Esophagus squamous epithelium (tissue), 5 donors: ENCODE measurements around the gene PTPRG. TPM values are rescaled to one million over a fixed set of nuclear protein-coding genes. Genes with fewer than 3 reads are reported as not detected.

ENCODE experiments used
- DNase-seq: peaks from one replicate; lab custom pipeline; 2025; lab: John Stamatoyannopoulos, UW
- H3K27ac ChIP-seq, 4 donors: fragments of 200-600 bp; sonication (generic); one replicate each; pipeline ENCODE4 v1.5.1; 2016 to 2019; ENCODE audit warnings: mild to moderate bottlenecking in 1 of 4
- H3K27me3 ChIP-seq, 4 donors: fragments of 200-600 bp; sonication (generic); 1 replicate in 3 of 4; 2 replicates in 1 of 4; pipeline versions ENCODE4 v1.5.1 to v1.6.0; 2017 to 2021; ENCODE audit warnings: antibody characterized with exemption in 1 of 4
- H3K36me3 ChIP-seq, 3 donors: fragments of 200-600 bp; sonication (generic); one replicate each; pipeline ENCODE4 v1.5.1; 2016 to 2019
- H3K4me1 ChIP-seq, 3 donors: fragments of 200-600 bp; sonication (generic); one replicate each; pipeline ENCODE4 v1.5.1; 2017 to 2019
- H3K4me3 ChIP-seq, 4 donors: fragments of 200-600 bp; sonication (generic); 1 replicate in 3 of 4; 2 replicates in 1 of 4; pipeline ENCODE4 v1.5.1; 2016 to 2019; ENCODE audit warnings: mild to moderate bottlenecking in 2 of 4, moderate library complexity in 1 of 4
- H3K9me3 ChIP-seq, 3 donors: fragments of 200-600 bp; sonication (generic); one replicate each; pipeline ENCODE4 v1.5.1; 2016 to 2019
- CTCF ChIP-seq, 6 experiments: fragments of 450-650 bp in 4 of 6; fragments of 200-600 bp in 2 of 6; sonication (generic) in 2 of 6; IDR thresholded peaks; one replicate each; pipeline ENCODE4 v1.5.1; 2016 to 2019; ENCODE audit warnings: antibody characterized with exemption in 6 of 6, mild to moderate bottlenecking in 4 of 6, moderate library complexity in 4 of 6
- POLR2A ChIP-seq, 4 donors: fragments of 450-650 bp; IDR thresholded peaks; one replicate each; pipeline ENCODE4 v1.6.1; 2017; ENCODE audit warnings: antibody characterized with exemption in 4 of 4, mild to moderate bottlenecking in 4 of 4, moderate library complexity in 3 of 4
- WGBS, 2 donors: methylation state at CpG; one replicate each; pipeline ENCODE4 v1.1.5; 2018; 5-methylcytosine and 5-hydroxymethylcytosine counted together
- intact Hi-C: fragments of 100-400 bp; cut with DNase I; formaldehyde crosslinking; loops from one replicate; pipeline ENCODE4 v1.15.0; 2022
- total RNA-seq, 4 donors: library from RNA; depleted of rRNA; stranded (reverse); fragments of >200 nt; gene quantifications; one replicate each; pipeline ENCODE4 v1.1.0, GENCODE V29; 2016
- donor health status: DM: yes; HTN: yes; CAD: no.

PTPRG gene
- total RNA-seq, 4 donors from 2014 or later: 3.7 to 42.2 (median 15.2) TPM

- Histone ChIP-seq H3K9me3 (no peaks in the 10 kb centered on the region), H3K4me1 (peaks cover 0 to 10% (median 9%) of the 10 kb centered on the region in 3 donors), H3K27ac (no peak overlapping the region), H3K36me3 (no peaks in the 10 kb centered on the region), H3K4me3 (no peak overlapping the region), H3K27me3 (no peaks in the 10 kb centered on the region)
- TF ChIP-seq POLR2A (IDR thresholded peaks at IDR 0.05): no peak
- TF ChIP-seq CTCF (IDR thresholded peaks at IDR 0.05): no peak
- intact Hi-C loops: no loop called here
- 85 to 88% methylated on average over 6 of the region's 6 CpGs for WGBS, 2 donors
- no peak for DNase-seq
These were observed 259.1 kb downstream of the PTPRG start for GRCh38 chr3:61820306-61820992.

- intact Hi-C loops: no loop called here
- WGBS, 2 donors: 36 to 54% methylated on average over 1 of the region's 1 CpG
- H3K36me3 ChIP-seq: no peaks in the 10 kb centered on the region
- no peak for TF ChIP-seq CTCF (IDR thresholded peaks at IDR 0.05)
- TF ChIP-seq POLR2A (IDR thresholded peaks at IDR 0.05): no peak
- no peaks in the 10 kb centered on the region for H3K27me3 ChIP-seq
- no peak overlapping the region for H3K4me3 ChIP-seq
- H3K4me1 ChIP-seq: peaks cover 0 to 10% (median 9%) of the 10 kb centered on the region in 3 donors
- peak overlapping the region in 3 of 4 donors; percentile 26 to 41 (median 38) for H3K27ac ChIP-seq
- DNase-seq: no peak
- H3K9me3 ChIP-seq: no peaks in the 10 kb centered on the region
These were observed 260.5 kb downstream of the PTPRG start for GRCh38 chr3:61821823-61822251.

DNA sequence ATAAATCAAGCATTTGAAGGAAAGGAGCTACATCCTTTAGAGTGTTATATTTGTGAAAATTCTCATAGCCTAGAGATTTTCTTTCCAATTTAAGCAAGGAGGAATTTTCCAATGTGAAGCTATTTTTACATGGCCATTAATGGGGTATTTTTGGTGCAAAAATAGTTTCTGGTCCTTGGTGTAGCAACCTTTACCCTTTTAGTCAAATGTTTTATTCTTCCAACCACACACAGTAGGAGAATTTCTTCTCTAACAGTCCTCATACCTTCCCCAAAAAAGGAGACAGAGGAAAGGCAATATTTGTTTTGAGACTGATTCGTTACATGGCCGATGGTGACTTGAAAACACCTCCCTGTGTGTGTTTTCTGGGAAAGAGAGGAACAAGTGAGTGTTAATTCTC lies 261.2 kb downstream of the PTPRG start:
- WGBS, 2 donors: 79 to 84% methylated on average over 2 of the region's 2 CpGs
- H3K27ac ChIP-seq: peak overlapping the region in 2 of 4 donors; percentile 26 to 41
- intact Hi-C loops: no loop called here

GRCh38 chr3:61824553-61825135 lies 263.3 kb downstream of the PTPRG start:
- peaks cover 0 to 24% (median 20%) of the 10 kb centered on the region in 3 donors for H3K4me1 ChIP-seq
- no peaks in the 10 kb centered on the region for H3K36me3 ChIP-seq
- intact Hi-C loops: no loop called here
- H3K4me3 ChIP-seq: no peak overlapping the region
- DNase-seq: no peak
- TF ChIP-seq CTCF (IDR thresholded peaks at IDR 0.05) (no peak), POLR2A (IDR thresholded peaks at IDR 0.05) (no peak)
- H3K9me3 ChIP-seq: no peaks in the 10 kb centered on the region
- no peak overlapping the region for H3K27ac ChIP-seq
- H3K27me3 ChIP-seq: no peaks in the 10 kb centered on the region
- 86 to 89% methylated on average over 2 of the region's 2 CpGs for WGBS, 2 donors

More for the DNA sequence above, 261.2 kb downstream of the PTPRG start:
- no peaks in the 10 kb centered on the region for H3K9me3 ChIP-seq
- H3K4me1 ChIP-seq: peaks cover 0 to 10% (median 9%) of the 10 kb centered on the region in 3 donors
- no peaks in the 10 kb centered on the region for H3K27me3 ChIP-seq
- H3K36me3 ChIP-seq: no peaks in the 10 kb centered on the region
- no peak for DNase-seq
- TF ChIP-seq POLR2A (IDR thresholded peaks at IDR 0.05): no peak
- no peak for TF ChIP-seq CTCF (IDR thresholded peaks at IDR 0.05)
- no peak overlapping the region for H3K4me3 ChIP-seq

GRCh38 chr3:61826161-61826560 lies 264.8 kb downstream of the PTPRG start:
- H3K4me3 ChIP-seq: no peak overlapping the region
- no peaks in the 10 kb centered on the region for H3K36me3 ChIP-seq
- WGBS, 2 donors: 76 to 82% methylated on average over 5 of the region's 5 CpGs
- no peak overlapping the region for H3K27ac ChIP-seq
- no peak for TF ChIP-seq POLR2A (IDR thresholded peaks at IDR 0.05)
- no peak for TF ChIP-seq CTCF (IDR thresholded peaks at IDR 0.05)
- no peak for DNase-seq
- no peaks in the 10 kb centered on the region for H3K9me3 ChIP-seq
- intact Hi-C loops: no loop called here
- no peaks in the 10 kb centered on the region for H3K27me3 ChIP-seq
- H3K4me1 ChIP-seq: peaks cover 0 to 24% (median 20%) of the 10 kb centered on the region in 3 donors
